Left colon (tissue), 2 donors: Measurements from ENCODE around the gene KCNN1. TPM values are rescaled to one million over a fixed set of nuclear protein-coding genes. Genes with fewer than 3 reads are reported as not detected.
A peak's percentile ranks its signal among the peaks of the same experiment; 100 is the strongest.

Experiments
- ATAC-seq: fragments of 200-7000 bp; cut with Tn5 transposase; one replicate; pipeline ENCODE4 v1.9.1; 2020; ENCODE audit warnings: mild to moderate bottlenecking, moderate library complexity
- DNase-seq, 2 donors: peaks; one replicate each; pipeline ENCODE4 v3.0.0-alpha.2; 2020
- intact Hi-C, 2 donors: fragments of 100-400 bp; cut with DNase I in 1 of 2; cut with micrococcal nuclease in 1 of 2; formaldehyde crosslinking; loops; one replicate each; pipeline versions ENCODE4 v1.11.2 to v1.14.0; 2022; cut with DNase I, micrococcal nuclease
- total RNA-seq, 2 donors: library from RNA; stranded (reverse); fragmentation: NEBNext Ultra II Directional; extraction: Animal tissue kit (Norgen Biotek cat#: 25700); gene quantifications; one replicate each; pipeline ENCODE4 v1.2.1, GENCODE V29; 2021
- donor health status: DM: no; HTN: no; CAD: no.
- donor health status: DM: yes; HTN: yes; CAD: no.

Gene KCNN1
- total RNA-seq, 2 donors from 2014 or later: 0.14 TPM; not detected in 1

GRCh38 chr19:18044825-18045304, 78.0 kb downstream of the KCNN1 start:
- peak; percentile 83 to 90 for DNase-seq
- intact Hi-C loops: no loop called here
- ATAC-seq: peak; percentile 87

GRCh38 chr19:18045307-18046050, 78.6 kb downstream of the KCNN1 start:
- ATAC-seq (no peak), DNase-seq (no peak)
- intact Hi-C loops: no loop called here

GRCh38 chr19:18046059-18046718, 79.3 kb downstream of the KCNN1 start:
- intact Hi-C loops: no loop called here
- DNase-seq (no peak), ATAC-seq (no peak)

DNA sequence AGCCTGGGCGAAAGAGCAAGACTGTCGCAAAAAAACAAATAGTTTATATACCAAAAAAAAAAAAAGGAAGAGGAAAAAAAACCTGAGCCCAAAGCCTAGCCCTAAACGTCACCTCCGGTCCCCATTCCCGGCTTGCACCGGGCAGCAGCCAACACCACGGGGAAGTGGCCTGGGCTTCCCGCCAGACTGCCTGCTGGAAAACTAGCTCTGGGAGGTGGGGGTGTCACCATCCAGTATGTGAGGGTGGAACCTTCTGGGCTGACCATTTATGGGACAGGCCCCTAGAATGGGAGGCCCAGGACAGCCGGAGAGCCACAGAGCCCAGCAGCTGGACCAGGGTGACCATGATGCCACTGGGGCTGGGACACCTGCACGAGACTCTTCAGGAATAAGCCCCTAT, 82.5 kb downstream of the KCNN1 start:
- peak; percentile 78 to 89 for DNase-seq
- intact Hi-C loops: no loop called here
- peak; percentile 63 for ATAC-seq

Other genes starting within 250 kb of the KCNN1 start
- gene MAP1S, start 247.6 kb upstream of the KCNN1 start, total RNA-seq: 10 to 100 TPM; 39.9 to 43.5 TPM
- gene FCHO1, start 215.6 kb upstream of the KCNN1 start, total RNA-seq: 1 to 10 TPM; 3.0 to 3.1 TPM
- gene B3GNT3, start 172.0 kb upstream of the KCNN1 start, total RNA-seq: 100 to 1,000 TPM; 152 to 240 TPM
- not detected for gene INSL3, start 145.6 kb upstream of the KCNN1 start, total RNA-seq
- 1 to 10 TPM; 2.7 to 3.7 TPM for gene JAK3, start 119.1 kb upstream of the KCNN1 start, total RNA-seq
- 1,000 to 10,000 TPM; 1,406 to 1,485 TPM for gene RPL18A, start 107.2 kb upstream of the KCNN1 start, total RNA-seq
- gene SLC5A5, start 95.2 kb upstream of the KCNN1 start, total RNA-seq: not detected
- gene CCDC124, start 34.1 kb upstream of the KCNN1 start, total RNA-seq: 10 to 100 TPM; 39.5 to 51.5 TPM
- gene ARRDC2, start 41.1 kb downstream of the KCNN1 start, total RNA-seq: 10 to 100 TPM; 21.0 to 27.7 TPM
- gene IL12RB1, start 119.8 kb downstream of the KCNN1 start, total RNA-seq: 1 to 10 TPM in 1 of 2 donors, under 1 TPM in 1; 0.98 to 3.9 TPM
- 10 to 100 TPM; 33.6 to 38.6 TPM for gene MAST3, start 130.7 kb downstream of the KCNN1 start, total RNA-seq
- gene PIK3R2, start 186.1 kb downstream of the KCNN1 start, total RNA-seq: 10 to 100 TPM; 37.4 to 41.1 TPM
- gene IFI30, start 206.7 kb downstream of the KCNN1 start, total RNA-seq: 10 to 100 TPM; 47.5 to 79.3 TPM
- gene MPV17L2, start 226.1 kb downstream of the KCNN1 start, total RNA-seq: 10 to 100 TPM in 1 of 2 donors, 1 to 10 TPM in 1; 9.9 to 15.4 TPM
- 1 to 10 TPM; 6.3 to 6.9 TPM for gene RAB3A, start 236.9 kb downstream of the KCNN1 start, total RNA-seq